HCT116 (cell line): Measurements from ENCODE around the gene FIBCD1. TPM values are rescaled to one million over a fixed set of nuclear protein-coding genes. Genes with fewer than 3 reads are reported as not detected.

Experiments used
- ATAC-seq: fragments of 200-7000 bp; cut with Tn5 transposase; 2 replicates; pipeline ENCODE4 v1.9.1; 2020; ENCODE audit warnings: mild to moderate bottlenecking, moderate library complexity
- BruUV-seq: library from RNA; stranded (reverse); fragments of 400-500 nt; replicated peaks from 2 replicates; lab custom pipeline; 2021; lab: Mats Ljungman, UMichigan
- CTCF ChIA-PET: fragments of 300-600 bp; sonication (Branson Sonifier 250); formaldehyde crosslinking; loops from one replicate; lab custom pipeline; 2021; ENCODE audit warnings: antibody characterized with exemption; lab: Charles Lee
- POLR2A ChIA-PET: fragments of 300-600, 350-600 bp; sonication (Branson Sonifier 250); formaldehyde crosslinking; loops from one replicate; lab custom pipeline; 2021; ENCODE audit warnings: antibody characterized with exemption; lab: Charles Lee
- RAD21 ChIA-PET, 2 experiments: fragments of 300-600 bp; sonication (Branson Sonifier 250); formaldehyde crosslinking; loops; one replicate each; lab custom pipeline; 2023; ENCODE audit warnings: low total read pairs in 2 of 2; ENCODE audit not compliant: uncharacterized antibody in 2 of 2, unreplicated experiment in 2 of 2, low non-redundant PET in 1 of 2; lab: Charles Lee
- DNase-seq: peaks from one replicate; pipeline ENCODE4 v3.0.0-alpha.2; 2010; ENCODE audit warnings: low read depth, low spot score
- H2AFZ ChIP-seq: fragments of 200-600 bp; shearing (Covaris generic), sonication (generic); 2 replicates; pipeline ENCODE4 v1.6.1; 2017; ENCODE audit warnings: low read depth, mixed run types, mixed read lengths, antibody characterized with exemption, low read length; ENCODE audit not compliant: poor library complexity, severe bottlenecking
- H3K27ac ChIP-seq: 2 replicates; pipeline ENCODE4 v1.5.1; 2012; ENCODE audit warnings: low read depth, low read length
- H3K27me3 ChIP-seq: fragments of 200-600 bp; sonication (generic); 2 replicates; pipeline ENCODE4 v1.6.1; 2016; ENCODE audit warnings: mixed run types, low read length, mixed read lengths; ENCODE audit not compliant: insufficient read depth
- H3K36me3 ChIP-seq, 2 experiments: fragments of 200-500 bp in 1 of 2; fragments of 200-600 bp in 1 of 2; sonication (Bioruptor generic) in 1 of 2; sonication (generic) in 1 of 2; 2 replicates each; pipeline versions ENCODE4 v1.5.1 to v1.6.1; 2014 to 2016; ENCODE audit warnings: low read length in 2 of 2, inconsistent platforms in 1 of 2, mixed read lengths in 1 of 2, mixed run types in 1 of 2; ENCODE audit not compliant: insufficient read depth in 2 of 2, control insufficient read depth in 1 of 2
- H3K4me1 ChIP-seq, 2 experiments: fragments of 200-600 bp in 1 of 2; sonication (generic) in 1 of 2; 2 replicates each; pipeline versions ENCODE4 v1.5.1 to v1.6.1; 2012 to 2017; ENCODE audit warnings: low read length in 2 of 2, inconsistent platforms in 1 of 2, mild to moderate bottlenecking in 1 of 2, mixed read lengths in 1 of 2, mixed run types in 1 of 2, moderate library complexity in 1 of 2; ENCODE audit not compliant: insufficient read depth in 2 of 2, control insufficient read depth in 1 of 2
- H3K4me2 ChIP-seq: fragments of 200-600 bp; sonication (generic); 2 replicates; pipeline ENCODE4 v1.6.1; 2017; ENCODE audit warnings: mixed run types, low read length, mixed read lengths
- H3K4me3 ChIP-seq, 2 experiments: fragments of 200-600 bp in 1 of 2; sonication (generic) in 1 of 2; replicated peaks in 1 of 2; 2 replicates each; pipeline ENCODE4 v1.5.1; 2011 to 2016; ENCODE audit warnings: low read length in 2 of 2, control low read depth in 1 of 2, low read depth in 1 of 2, mild to moderate bottlenecking in 1 of 2, mixed read lengths in 1 of 2, mixed run types in 1 of 2
- H3K79me2 ChIP-seq: fragments of 200-600 bp; sonication (generic); 2 replicates; pipeline ENCODE4 v1.6.1; 2017; ENCODE audit warnings: mild to moderate bottlenecking, mixed run types, low read length, moderate library complexity, mixed read lengths; ENCODE audit not compliant: insufficient read depth
- H3K9ac ChIP-seq: fragments of 200-600 bp; sonication (generic); 2 replicates; pipeline ENCODE4 v1.6.1; 2016; ENCODE audit warnings: low read length, mixed read lengths
- H3K9me2 ChIP-seq: fragments of 200-600 bp; sonication (generic), shearing (Covaris generic); 2 replicates; pipeline ENCODE4 v1.6.1; 2017; ENCODE audit warnings: mixed run types, mild to moderate bottlenecking, moderate library complexity; ENCODE audit not compliant: insufficient read depth
- H3K9me3 ChIP-seq, 2 experiments: fragments of 200-500 bp in 1 of 2; fragments of 200-600 bp in 1 of 2; sonication (Bioruptor generic) in 1 of 2; sonication (generic) in 1 of 2; 2 replicates each; pipeline ENCODE4 v1.6.1; 2014 to 2017; ENCODE audit warnings: low read length in 2 of 2, mixed read lengths in 2 of 2, inconsistent platforms in 1 of 2, low read depth in 1 of 2, mild to moderate bottlenecking in 1 of 2, mixed run types in 1 of 2, moderate library complexity in 1 of 2; ENCODE audit not compliant: control insufficient read depth in 1 of 2, insufficient read depth in 1 of 2
- H4K20me1 ChIP-seq: fragments of 200-600 bp; sonication (generic), shearing (Covaris generic); 2 replicates; pipeline ENCODE4 v1.6.1; 2017; ENCODE audit warnings: mixed run types, mild to moderate bottlenecking, moderate library complexity; ENCODE audit not compliant: insufficient read depth
- ATF3 ChIP-seq: IDR thresholded peaks from 2 replicates; pipeline ENCODE4 v1.6.1; 2012
- CBX3 ChIP-seq: IDR thresholded peaks from 2 replicates; pipeline ENCODE4 v1.6.1; 2012; ENCODE audit warnings: low read depth
- CEBPB ChIP-seq: IDR thresholded peaks from 2 replicates; pipeline ENCODE4 v1.6.1; 2012; ENCODE audit warnings: low read depth
- ELF1 ChIP-seq: IDR thresholded peaks from 2 replicates; pipeline ENCODE4 v1.6.1; 2012; ENCODE audit warnings: low read depth, borderline replicate concordance
- EZH2 ChIP-seq: fragments of 200-600 bp; sonication (generic); IDR thresholded peaks from 2 replicates; pipeline ENCODE4 v1.6.1; 2017; ENCODE audit warnings: antibody characterized with exemption, mixed run types
- EZH2phosphoT487 ChIP-seq: fragments of 200-600 bp; IDR thresholded peaks from 2 replicates; pipeline ENCODE4 v1.6.1; 2018; ENCODE audit warnings: antibody characterized with exemption, borderline replicate concordance
- FOSL1 ChIP-seq: IDR thresholded peaks from 2 replicates; pipeline ENCODE4 v1.6.1; 2012; ENCODE audit warnings: low read depth
- MAX ChIP-seq: IDR thresholded peaks from 2 replicates; pipeline ENCODE4 v1.6.1; 2012
- POLR2A ChIP-seq: IDR thresholded peaks from 2 replicates; pipeline ENCODE4 v1.7.0; 2011; ENCODE audit warnings: borderline replicate concordance; ENCODE audit not compliant: insufficient read depth, insufficient read length; ENCODE audit errors: extremely low read depth
- RAD21 ChIP-seq: IDR thresholded peaks from 2 replicates; pipeline ENCODE4 v1.6.1; 2012; ENCODE audit warnings: low read depth, mild to moderate bottlenecking
- SRF ChIP-seq: IDR thresholded peaks from 2 replicates; pipeline ENCODE4 v1.6.1; 2012; ENCODE audit warnings: low read depth
- TCF7L2 ChIP-seq: IDR thresholded peaks from 2 replicates; pipeline ENCODE4 v1.7.0; 2011; ENCODE audit warnings: borderline replicate concordance, inconsistent platforms; ENCODE audit not compliant: insufficient read depth, insufficient read length; ENCODE audit errors: extremely low read depth
- ZBTB33 ChIP-seq: IDR thresholded peaks from 2 replicates; pipeline ENCODE4 v1.6.1; 2011; ENCODE audit warnings: mild to moderate bottlenecking, low read length, moderate library complexity; ENCODE audit not compliant: insufficient replicate concordance; ENCODE audit errors: extremely low read depth
- intact Hi-C: fragments of 100-400 bp; cut with micrococcal nuclease; formaldehyde crosslinking; loops from 2 replicates; pipeline ENCODE4 v1.10.0; 2022
- total RNA-seq: library from RNA; stranded (reverse); gene quantifications from one replicate; pipeline ENCODE4 v1.2.1, GENCODE V29; 2021; ENCODE audit not compliant: unreplicated experiment

Gene FIBCD1
- total RNA-seq, 1 experiment from 2014 or later = 26.1 TPM

GRCh38 chr9:130903194-130904069 lies 35.6 kb downstream of the FIBCD1 start:
- Histone ChIP-seq H3K36me3 (no peaks in the 10 kb centered on the region), H4K20me1 (no peaks in the 10 kb centered on the region), H3K27me3 (no peaks in the 10 kb centered on the region), H3K4me3 (no peak overlapping the region), H3K79me2 (no peaks in the 10 kb centered on the region), H2AFZ (no peak overlapping the region), H3K27ac (no peak overlapping the region), H3K9me3 (no peaks in the 10 kb centered on the region), H3K4me2 (no peak overlapping the region), H3K9me2 (no peaks in the 10 kb centered on the region), H3K4me1 (no peaks in the 10 kb centered on the region), H3K9ac (no peak overlapping the region)
- intact Hi-C loops = no loop called here
- no peak for DNase-seq
- TF ChIP-seq RAD21 (no peak), EZH2 (no peak), CBX3 (no peak)
- BruUV-seq = no TSS peak
- RAD21 ChIA-PET = no interaction called here
- CTCF ChIA-PET = interaction anchor here (0.9 kb wide), 1 partner anchor 95 kb away, joined by 3 read pairs; no protein-coding TSS in a partner anchor
- POLR2A ChIA-PET = no interaction called here
- ATAC-seq = no peak

GRCh38 chr9:130902204-130903185 lies 36.6 kb downstream of the FIBCD1 start:
- H3K9me3 ChIP-seq = no peaks in the 10 kb centered on the region
- no peaks in the 10 kb centered on the region for H3K27me3 ChIP-seq
- H3K9me2 ChIP-seq = no peaks in the 10 kb centered on the region
- H3K27ac ChIP-seq = no peak overlapping the region
- no peaks in the 10 kb centered on the region for H3K36me3 ChIP-seq
- RAD21 ChIA-PET = no interaction called here
- no peaks in the 10 kb centered on the region for H3K79me2 ChIP-seq
- TF ChIP-seq EZH2phosphoT487 = no peak
- TF ChIP-seq SRF = no peak
- TF ChIP-seq ATF3 = no peak
- no peak for TF ChIP-seq FOSL1
- no peak for TF ChIP-seq ZBTB33
- TF ChIP-seq TCF7L2 = no peak
- no peak for TF ChIP-seq CEBPB
- no peak for TF ChIP-seq POLR2A
- TF ChIP-seq ELF1 = no peak
- no peak for TF ChIP-seq MAX
- no peak for TF ChIP-seq CBX3
- CTCF ChIA-PET = interaction anchor here (0.9 kb wide), 1 partner anchor 96 kb away, joined by 3 read pairs; no protein-coding TSS in a partner anchor
- no peak overlapping the region for H3K4me2 ChIP-seq
- DNase-seq (no peak), ATAC-seq (no peak)
- no peaks in the 10 kb centered on the region for H3K4me1 ChIP-seq
- H3K9ac ChIP-seq = no peak overlapping the region
- H2AFZ ChIP-seq = no peak overlapping the region
- POLR2A ChIA-PET = no interaction called here
- no peaks in the 10 kb centered on the region for H4K20me1 ChIP-seq
- no peak overlapping the region for H3K4me3 ChIP-seq
- BruUV-seq = no TSS peak
- intact Hi-C loops = no loop called here
